GM19099 (cell line): ENCODE data around the gene PPP2R3C.
A peak's percentile ranks its signal among the peaks of the same experiment; 100 is the strongest.

Experiments
- POLR2A ChIP-seq: IDR thresholded peaks from 3 replicates; pipeline ENCODE4 v1.6.1; 2011; ENCODE audit warnings: low read depth; ENCODE audit not compliant: insufficient read length; ENCODE audit errors: extremely low read depth

The PPP2R3C gene

DNA sequence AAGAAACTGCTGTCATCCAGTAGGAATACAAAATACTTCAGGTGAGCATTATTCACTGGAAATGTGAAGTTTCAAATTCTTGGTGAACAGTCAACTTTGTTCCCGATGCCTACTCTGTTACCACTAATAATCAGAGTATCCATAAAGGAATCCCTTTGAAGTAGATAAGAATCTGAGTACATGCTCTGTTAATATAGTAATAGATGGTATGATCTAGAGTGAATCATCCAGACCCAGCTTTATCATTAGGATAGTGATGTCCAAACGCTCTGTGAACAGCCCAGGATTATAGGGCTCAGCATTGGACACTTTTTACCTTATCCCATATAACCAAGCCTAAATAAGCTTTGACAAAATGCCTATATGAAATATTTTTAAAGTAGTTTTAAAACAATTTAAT lies 33.3 kb downstream of the PPP2R3C start:
- no peak for TF ChIP-seq POLR2A

DNA sequence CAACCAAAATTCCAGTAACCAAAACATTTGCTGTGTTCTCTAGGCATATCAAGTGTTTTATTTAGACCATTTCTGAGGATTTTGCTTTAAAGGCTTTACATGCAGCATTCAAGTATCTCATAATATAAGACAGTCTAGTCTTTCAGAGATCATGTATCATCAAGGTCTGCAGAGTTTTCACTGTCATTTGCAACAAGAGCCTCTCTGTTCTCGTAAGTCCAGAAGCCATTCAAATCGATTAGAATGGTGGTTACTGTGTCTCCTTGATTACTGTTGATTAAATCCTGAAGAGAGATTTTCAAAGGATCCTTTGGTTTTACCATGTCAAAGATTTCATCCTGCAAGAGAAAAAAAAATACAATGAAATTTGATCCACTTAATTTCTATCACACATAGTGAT lies 36.3 kb downstream of the PPP2R3C start:
- no peak for TF ChIP-seq POLR2A

DNA sequence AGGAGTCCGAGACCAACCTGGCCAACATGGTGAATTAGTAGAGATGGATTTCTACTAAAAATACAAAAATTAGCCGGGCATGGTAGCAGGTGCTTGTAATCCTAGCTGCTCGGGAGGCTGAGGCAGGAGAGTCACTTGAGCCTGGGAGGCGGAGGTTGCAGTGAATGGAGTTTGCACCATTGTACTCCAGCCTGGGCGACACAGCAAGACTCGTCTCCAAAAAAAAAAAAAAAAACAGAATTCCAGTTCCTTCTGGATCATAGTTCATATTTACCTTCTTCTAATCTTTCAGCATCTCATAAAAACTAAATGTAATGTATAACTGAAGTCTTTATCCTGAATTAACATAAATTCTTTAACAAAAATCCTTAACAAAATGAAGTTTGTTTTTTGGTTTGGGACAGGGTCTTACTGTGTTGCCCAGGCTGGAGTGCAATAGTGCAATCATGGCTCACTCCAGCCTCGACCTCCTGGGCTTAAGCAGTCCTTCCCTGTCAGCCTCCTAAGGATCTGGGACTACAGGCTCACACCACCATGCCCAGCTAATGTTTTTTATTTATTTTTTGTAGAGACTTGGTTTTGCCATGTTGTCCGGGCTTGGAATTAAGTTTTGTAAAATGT lies 38.1 kb downstream of the PPP2R3C start:
- no peak for TF ChIP-seq POLR2A

- TF ChIP-seq POLR2A = no peak
Measured at GRCh38 chr14:35079742-35080141, 42.0 kb downstream of the PPP2R3C start.

- TF ChIP-seq POLR2A = no peak
Measured at GRCh38 chr14:35078082-35078481, 43.7 kb downstream of the PPP2R3C start.

GRCh38 chr14:35073486-35073885 lies 48.3 kb downstream of the PPP2R3C start:
- TF ChIP-seq POLR2A = no peak

DNA sequence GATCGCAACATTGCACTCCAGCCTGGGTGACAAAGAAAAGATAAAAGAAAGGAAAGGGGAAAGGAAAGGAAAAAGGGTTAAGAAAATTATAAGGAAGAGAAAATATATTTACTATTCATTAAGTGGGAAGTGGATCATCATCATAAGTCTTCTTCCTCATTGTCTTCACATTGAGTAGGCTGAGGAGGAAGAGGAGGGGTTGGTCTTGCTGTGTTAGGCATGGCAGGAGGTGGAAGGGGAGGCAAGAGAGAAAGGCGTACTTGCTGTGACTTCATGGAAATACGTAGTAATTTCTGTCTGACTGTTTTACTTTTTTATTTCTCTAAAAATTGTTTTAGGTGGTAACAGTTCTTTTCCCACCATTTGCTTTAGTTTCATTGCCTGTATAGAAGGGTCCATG lies 49.6 kb downstream of the PPP2R3C start:
- TF ChIP-seq POLR2A = no peak

DNA sequence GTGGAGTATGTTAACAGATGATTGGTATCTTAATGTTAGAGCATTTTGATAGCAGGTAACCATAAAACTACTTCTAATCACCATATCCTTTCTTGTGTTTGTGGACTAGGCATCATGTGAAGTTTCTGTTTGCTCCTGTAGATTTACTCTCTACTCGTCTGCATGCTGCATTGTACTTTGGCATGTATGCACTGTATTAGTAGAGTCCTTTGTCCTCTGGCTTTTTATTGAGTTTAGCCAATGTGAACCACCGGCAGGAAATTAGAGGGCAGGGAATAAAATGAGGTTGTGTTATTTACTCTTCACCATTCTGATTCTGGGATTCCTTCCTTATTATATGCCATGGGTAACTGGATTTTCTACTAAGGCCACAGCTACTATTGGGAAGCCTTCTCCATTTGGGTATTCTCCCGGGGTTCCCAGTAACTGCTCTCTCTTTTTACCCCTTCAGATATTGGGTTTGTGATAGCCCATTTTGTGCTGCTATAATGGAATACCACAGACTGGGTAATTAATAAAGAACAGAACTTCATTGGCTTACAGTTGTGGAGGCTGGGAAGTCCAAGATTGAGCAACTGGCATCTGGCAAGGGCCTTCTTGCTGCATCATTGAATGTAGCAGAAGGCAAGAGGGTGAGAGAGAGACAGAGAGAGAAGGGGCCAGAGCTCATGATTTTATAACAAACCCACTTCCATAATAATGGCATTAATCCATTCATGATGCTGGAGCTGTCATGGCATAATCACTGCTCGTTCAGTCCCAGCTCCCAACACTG lies 53.4 kb downstream of the PPP2R3C start:
- TF ChIP-seq POLR2A = no peak

- no peak for TF ChIP-seq POLR2A
Measured at GRCh38 chr14:35052637-35053036, 69.2 kb downstream of the PPP2R3C start.

DNA sequence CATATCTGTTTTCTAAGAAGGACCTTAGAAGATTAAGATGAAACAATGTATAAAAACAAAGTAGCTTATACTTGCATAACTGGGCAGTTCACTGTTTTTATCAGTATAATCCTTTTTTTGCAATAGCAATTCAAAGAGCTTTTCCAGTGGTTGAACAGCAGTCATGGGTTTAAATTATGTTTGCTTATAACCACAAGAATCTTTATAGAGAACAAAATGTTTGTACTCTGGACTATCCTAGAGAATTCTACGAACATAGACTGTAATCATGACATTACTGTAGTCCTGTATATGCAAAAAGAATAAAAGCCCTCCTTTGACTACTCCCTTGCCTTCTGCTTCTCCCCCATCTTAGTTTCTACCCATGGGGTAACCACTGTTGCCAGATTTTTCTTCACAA lies 70.0 kb downstream of the PPP2R3C start:
- TF ChIP-seq POLR2A = no peak

GRCh38 chr14:35050652-35051051 lies 71.1 kb downstream of the PPP2R3C start:
- no peak for TF ChIP-seq POLR2A

DNA sequence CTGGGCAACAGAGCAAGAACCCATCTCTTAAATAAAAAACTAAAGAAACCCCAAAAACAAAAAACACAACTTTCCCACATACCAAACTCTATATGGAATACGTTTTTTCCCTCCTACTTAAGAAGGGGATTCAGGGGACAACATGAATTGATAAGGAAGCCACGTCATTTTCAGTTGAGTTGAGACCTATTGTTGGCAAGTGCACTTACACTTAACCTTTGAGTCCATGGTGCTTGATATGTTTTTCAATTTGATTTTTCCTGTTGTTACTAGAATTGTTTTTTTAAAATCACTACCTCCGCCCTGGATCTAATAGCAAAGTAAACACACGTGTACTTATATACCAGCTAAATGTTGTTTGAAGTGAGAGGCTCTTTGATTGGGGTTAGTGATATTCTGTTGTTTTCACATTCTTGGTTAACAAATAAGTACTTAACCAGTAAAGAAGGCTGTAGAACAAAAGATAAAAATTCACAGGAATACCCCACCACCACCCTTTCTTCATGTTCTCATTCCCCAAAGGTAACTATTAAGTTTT lies 73.7 kb downstream of the PPP2R3C start:
- TF ChIP-seq POLR2A = no peak

GRCh38 chr14:35046751-35047536 lies 74.8 kb downstream of the PPP2R3C start:
- no peak for TF ChIP-seq POLR2A

- peak; percentile 89 for TF ChIP-seq POLR2A
Measured at GRCh38 chr14:35046048-35046750, 75.6 kb downstream of the PPP2R3C start, which contains the start of gene FAM177A1. FAM177A1 (plus strand) TSS chr14:35046272; CDS start chr14:35046464, 192 bp downstream.

- no peak for TF ChIP-seq POLR2A
Measured at GRCh38 chr14:35045798-35046047, 76.1 kb downstream of the PPP2R3C start.
